Measurements from ENCODE around the gene PTPRT. TPM values are rescaled to one million over a fixed set of nuclear protein-coding genes. Genes with fewer than 3 reads are reported as not detected.

Gene PTPRT
- polyA plus RNA-seq, 4 donors = 0.07 to 0.58 (median 0.27) TPM; not detected in 1

- no peaks in the 10 kb centered on the region for H3K36me3 ChIP-seq (ENCODE audit: control insufficient read depth in 3 of 3, insufficient read depth in 2 of 3, low read depth in 1 of 3, low read length in 3 of 3)
- H3K27me3 ChIP-seq (ENCODE audit: control insufficient read depth in 3 of 3, insufficient read depth in 3 of 3, low read length in 3 of 3) = no peaks in the 10 kb centered on the region
- no peaks in the 10 kb centered on the region for H3K9me3 ChIP-seq (ENCODE audit: control insufficient read depth in 2 of 2, insufficient read depth in 1 of 2, low read depth in 1 of 2, low read length in 1 of 2)
- FAIRE-seq (no peak), DNase-seq (no peak)
- H3K4me1 ChIP-seq (ENCODE audit: control insufficient read depth in 3 of 3, insufficient read depth in 2 of 3, low read depth in 1 of 3, low read length in 2 of 3) = no peaks in the 10 kb centered on the region
- H3K27ac ChIP-seq (ENCODE audit: low read depth in 1 of 3, low read length in 2 of 3) = no peak overlapping the region
- H3K4me3 ChIP-seq (ENCODE audit: low read depth in 1 of 3, low read length in 3 of 3) = no peak overlapping the region
- WGBS, 3 donors = 84 to 88% (median 86%) methylated on average over 4 of the region's 4 CpGs
These were observed 881.5 kb downstream of the PTPRT start for GRCh38 chr20:42308171-42308570.

GRCh38 chr20:42295592-42295991 lies 894.1 kb downstream of the PTPRT start:
- no peaks in the 10 kb centered on the region for H3K9me3 ChIP-seq (ENCODE audit: control insufficient read depth in 2 of 2, insufficient read depth in 1 of 2, low read depth in 1 of 2, low read length in 1 of 2)
- DNase-seq = no peak
- WGBS, 3 donors = 81 to 88% (median 85%) methylated on average over 3 of the region's 3 CpGs
- H3K36me3 ChIP-seq (ENCODE audit: control insufficient read depth in 3 of 3, insufficient read depth in 2 of 3, low read depth in 1 of 3, low read length in 3 of 3) = no peaks in the 10 kb centered on the region
- no peaks in the 10 kb centered on the region for H3K4me1 ChIP-seq (ENCODE audit: control insufficient read depth in 3 of 3, insufficient read depth in 2 of 3, low read depth in 1 of 3, low read length in 2 of 3)
- H3K4me3 ChIP-seq (ENCODE audit: low read depth in 1 of 3, low read length in 3 of 3) = no peak overlapping the region
- H3K27me3 ChIP-seq (ENCODE audit: control insufficient read depth in 3 of 3, insufficient read depth in 3 of 3, low read length in 3 of 3) = peaks cover 0 to 2% (median 0%) of the 10 kb centered on the region in 3 donors
- FAIRE-seq = no peak
- no peak overlapping the region for H3K27ac ChIP-seq (ENCODE audit: low read depth in 1 of 3, low read length in 2 of 3)

DNA sequence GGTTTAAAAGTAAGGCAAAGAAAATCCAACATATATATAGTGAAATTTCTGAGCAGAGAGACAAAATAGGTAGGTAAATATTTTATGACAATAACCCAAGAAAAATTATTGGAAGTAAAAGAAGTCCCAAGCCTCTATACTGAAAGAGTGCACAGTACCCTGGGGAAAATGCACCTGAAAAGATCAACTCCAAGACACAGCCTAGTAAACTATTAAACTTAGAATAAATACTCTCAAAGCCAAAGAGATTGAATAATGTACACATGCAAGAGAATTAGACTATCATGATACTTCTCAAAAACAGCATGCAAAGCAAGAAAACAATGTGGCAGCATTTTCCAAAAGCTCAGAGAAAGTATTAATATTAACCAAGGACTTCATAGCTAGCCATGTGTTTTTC lies 894.7 kb downstream of the PTPRT start:
- Histone ChIP-seq H3K4me3 (ENCODE audit: low read depth in 1 of 3, low read length in 3 of 3) (no peak overlapping the region), H3K4me1 (ENCODE audit: control insufficient read depth in 3 of 3, insufficient read depth in 2 of 3, low read depth in 1 of 3, low read length in 2 of 3) (no peaks in the 10 kb centered on the region), H3K9me3 (ENCODE audit: control insufficient read depth in 2 of 2, insufficient read depth in 1 of 2, low read depth in 1 of 2, low read length in 1 of 2) (no peaks in the 10 kb centered on the region), H3K36me3 (ENCODE audit: control insufficient read depth in 3 of 3, insufficient read depth in 2 of 3, low read depth in 1 of 3, low read length in 3 of 3) (no peaks in the 10 kb centered on the region), H3K27me3 (ENCODE audit: control insufficient read depth in 3 of 3, insufficient read depth in 3 of 3, low read length in 3 of 3) (peaks cover 0 to 2% (median 0%) of the 10 kb centered on the region in 3 donors), H3K27ac (ENCODE audit: low read depth in 1 of 3, low read length in 2 of 3) (no peak overlapping the region)
- DNase-seq (no peak), FAIRE-seq (no peak)

GRCh38 chr20:42281801-42282200 lies 907.9 kb downstream of the PTPRT start:
- WGBS, 3 donors = 75 to 84% (median 78%) methylated on average over 4 of the region's 4 CpGs
- H3K27ac ChIP-seq (ENCODE audit: low read depth in 1 of 3, low read length in 2 of 3) = no peak overlapping the region
- no peaks in the 10 kb centered on the region for H3K9me3 ChIP-seq (ENCODE audit: control insufficient read depth in 2 of 2, insufficient read depth in 1 of 2, low read depth in 1 of 2, low read length in 1 of 2)
- H3K4me3 ChIP-seq (ENCODE audit: low read depth in 1 of 3, low read length in 3 of 3) = no peak overlapping the region
- no peaks in the 10 kb centered on the region for H3K27me3 ChIP-seq (ENCODE audit: control insufficient read depth in 3 of 3, insufficient read depth in 3 of 3, low read length in 3 of 3)
- H3K4me1 ChIP-seq (ENCODE audit: control insufficient read depth in 3 of 3, insufficient read depth in 2 of 3, low read depth in 1 of 3, low read length in 2 of 3) = no peaks in the 10 kb centered on the region
- FAIRE-seq (no peak), DNase-seq (no peak)
- no peaks in the 10 kb centered on the region for H3K36me3 ChIP-seq (ENCODE audit: control insufficient read depth in 3 of 3, insufficient read depth in 2 of 3, low read depth in 1 of 3, low read length in 3 of 3)

- no peaks in the 10 kb centered on the region for H3K36me3 ChIP-seq (ENCODE audit: control insufficient read depth in 3 of 3, insufficient read depth in 2 of 3, low read depth in 1 of 3, low read length in 3 of 3)
- WGBS, 3 donors = 24 to 48% (median 31%) methylated on average over 10 of the region's 10 CpGs
- H3K4me1 ChIP-seq (ENCODE audit: control insufficient read depth in 3 of 3, insufficient read depth in 2 of 3, low read depth in 1 of 3, low read length in 2 of 3) = no peaks in the 10 kb centered on the region
- FAIRE-seq (no peak), DNase-seq (no peak)
- H3K27me3 ChIP-seq (ENCODE audit: control insufficient read depth in 3 of 3, insufficient read depth in 3 of 3, low read length in 3 of 3) = no peaks in the 10 kb centered on the region
- no peaks in the 10 kb centered on the region for H3K9me3 ChIP-seq (ENCODE audit: control insufficient read depth in 2 of 2, insufficient read depth in 1 of 2, low read depth in 1 of 2, low read length in 1 of 2)
- no peak overlapping the region for H3K27ac ChIP-seq (ENCODE audit: low read depth in 1 of 3, low read length in 2 of 3)
- no peak overlapping the region for H3K4me3 ChIP-seq (ENCODE audit: low read depth in 1 of 3, low read length in 3 of 3)
These were observed 912.7 kb downstream of the PTPRT start for GRCh38 chr20:42276718-42277602.

GRCh38 chr20:42274986-42275385 lies 914.7 kb downstream of the PTPRT start:
- H3K36me3 ChIP-seq (ENCODE audit: control insufficient read depth in 3 of 3, insufficient read depth in 2 of 3, low read depth in 1 of 3, low read length in 3 of 3) = no peaks in the 10 kb centered on the region
- DNase-seq = no peak
- no peak overlapping the region for H3K4me3 ChIP-seq (ENCODE audit: low read depth in 1 of 3, low read length in 3 of 3)
- H3K4me1 ChIP-seq (ENCODE audit: control insufficient read depth in 3 of 3, insufficient read depth in 2 of 3, low read depth in 1 of 3, low read length in 2 of 3) = no peaks in the 10 kb centered on the region
- no peaks in the 10 kb centered on the region for H3K9me3 ChIP-seq (ENCODE audit: control insufficient read depth in 2 of 2, insufficient read depth in 1 of 2, low read depth in 1 of 2, low read length in 1 of 2)
- FAIRE-seq = no peak
- WGBS, 3 donors = 30 to 49% (median 47%) methylated on average over 2 of the region's 2 CpGs
- H3K27me3 ChIP-seq (ENCODE audit: control insufficient read depth in 3 of 3, insufficient read depth in 3 of 3, low read length in 3 of 3) = no peaks in the 10 kb centered on the region
- no peak overlapping the region for H3K27ac ChIP-seq (ENCODE audit: low read depth in 1 of 3, low read length in 2 of 3)

DNA sequence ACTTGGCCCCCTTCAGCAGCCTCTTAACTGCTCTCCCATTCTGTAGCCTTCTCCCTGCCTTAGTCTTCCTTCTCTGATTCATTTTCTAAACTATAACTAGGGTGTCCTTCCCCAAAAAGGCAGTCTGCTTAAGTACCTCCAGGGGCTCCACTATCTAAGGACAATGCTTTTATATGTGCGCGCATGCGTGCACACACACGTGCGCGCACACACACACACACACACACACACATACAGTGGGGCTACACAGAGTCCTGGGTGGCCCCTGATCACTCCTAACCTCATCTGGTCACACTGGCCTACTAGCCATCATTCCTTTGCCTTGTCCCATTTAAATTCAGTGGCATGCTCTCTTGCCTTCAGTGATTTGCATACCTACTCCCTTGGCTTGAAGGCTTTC lies 917.2 kb downstream of the PTPRT start:
- no peaks in the 10 kb centered on the region for H3K27me3 ChIP-seq (ENCODE audit: control insufficient read depth in 3 of 3, insufficient read depth in 3 of 3, low read length in 3 of 3)
- H3K27ac ChIP-seq (ENCODE audit: low read depth in 1 of 3, low read length in 2 of 3) = no peak overlapping the region
- FAIRE-seq = no peak
- DNase-seq = no peak
- H3K9me3 ChIP-seq (ENCODE audit: control insufficient read depth in 2 of 2, insufficient read depth in 1 of 2, low read depth in 1 of 2, low read length in 1 of 2) = no peaks in the 10 kb centered on the region
- H3K36me3 ChIP-seq (ENCODE audit: control insufficient read depth in 3 of 3, insufficient read depth in 2 of 3, low read depth in 1 of 3, low read length in 3 of 3) = no peaks in the 10 kb centered on the region
- no peaks in the 10 kb centered on the region for H3K4me1 ChIP-seq (ENCODE audit: control insufficient read depth in 3 of 3, insufficient read depth in 2 of 3, low read depth in 1 of 3, low read length in 2 of 3)
- 91 to 95% (median 92%) methylated on average over 6 of the region's 6 CpGs for WGBS, 3 donors
- no peak overlapping the region for H3K4me3 ChIP-seq (ENCODE audit: low read depth in 1 of 3, low read length in 3 of 3)

DNA sequence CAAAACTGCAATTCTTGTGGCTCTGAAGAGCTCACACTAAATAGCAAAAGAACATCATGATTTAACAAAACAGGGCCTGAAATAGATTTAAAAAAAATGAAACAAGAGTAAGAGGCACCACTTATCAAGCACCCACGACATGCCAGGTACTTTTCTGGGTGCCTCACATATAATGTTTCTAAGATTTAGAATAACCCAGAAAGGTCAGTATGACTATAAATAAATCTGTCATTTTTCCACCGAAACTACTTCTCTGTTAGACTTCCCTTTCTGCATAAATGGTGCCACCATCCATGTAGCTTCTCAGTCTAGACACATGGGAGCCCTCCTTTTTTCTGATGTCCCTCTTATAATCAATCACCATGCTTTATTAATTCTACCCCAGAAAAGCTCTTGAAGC lies 919.2 kb downstream of the PTPRT start:
- H3K27me3 ChIP-seq (ENCODE audit: control insufficient read depth in 3 of 3, insufficient read depth in 3 of 3, low read length in 3 of 3) = no peaks in the 10 kb centered on the region
- H3K4me1 ChIP-seq (ENCODE audit: control insufficient read depth in 3 of 3, insufficient read depth in 2 of 3, low read depth in 1 of 3, low read length in 2 of 3) = no peaks in the 10 kb centered on the region
- FAIRE-seq (no peak), DNase-seq (no peak)
- WGBS, 3 donors = 51 to 62% (median 58%) methylated on average over 2 of the region's 2 CpGs
- no peaks in the 10 kb centered on the region for H3K36me3 ChIP-seq (ENCODE audit: control insufficient read depth in 3 of 3, insufficient read depth in 2 of 3, low read depth in 1 of 3, low read length in 3 of 3)
- H3K27ac ChIP-seq (ENCODE audit: low read depth in 1 of 3, low read length in 2 of 3) = no peak overlapping the region
- H3K4me3 ChIP-seq (ENCODE audit: low read depth in 1 of 3, low read length in 3 of 3) = no peak overlapping the region
- H3K9me3 ChIP-seq (ENCODE audit: control insufficient read depth in 2 of 2, insufficient read depth in 1 of 2, low read depth in 1 of 2, low read length in 1 of 2) = no peaks in the 10 kb centered on the region
